Activated naive CD4-positive, alpha-beta T cell treated with anti-CD3 and anti-CD28 coated beads, Interleukin-2, amount 10 ng/mL, durations not matched to agents 7 days and 5 days (primary cell): ENCODE measurements around the gene OR4C15.

Experiments
- CTCF ChIA-PET: fragments of 350-600 bp; sonication (Branson Sonifier 250); formaldehyde crosslinking; loops from one replicate; lab custom pipeline; 2021; ENCODE audit warnings: antibody characterized with exemption; lab: Charles Lee
- DNase-seq: peaks from one replicate; pipeline ENCODE4 v3.0.0-alpha.2; 2020
- H3K27ac Mint-ChIP-seq: one replicate; pipeline ENCODE4 v1.8.0; 2021; ENCODE audit warnings: mild to moderate bottlenecking, moderate library complexity, mixed read lengths
- H3K27me3 Mint-ChIP-seq: one replicate; pipeline ENCODE4 v1.8.0; 2021; ENCODE audit warnings: mild to moderate bottlenecking, mixed read lengths
- H3K36me3 Mint-ChIP-seq: one replicate; pipeline ENCODE4 v1.8.0; 2021; ENCODE audit warnings: mixed read lengths
- H3K4me1 Mint-ChIP-seq: one replicate; pipeline ENCODE4 v1.8.0; 2021; ENCODE audit warnings: mixed read lengths
- H3K4me3 Mint-ChIP-seq: one replicate; pipeline ENCODE4 v1.8.0; 2021; ENCODE audit warnings: mild to moderate bottlenecking, moderate library complexity, mixed read lengths
- H3K9me3 Mint-ChIP-seq: one replicate; pipeline ENCODE4 v1.8.0; 2021; ENCODE audit warnings: mixed read lengths

Gene OR4C15

DNA sequence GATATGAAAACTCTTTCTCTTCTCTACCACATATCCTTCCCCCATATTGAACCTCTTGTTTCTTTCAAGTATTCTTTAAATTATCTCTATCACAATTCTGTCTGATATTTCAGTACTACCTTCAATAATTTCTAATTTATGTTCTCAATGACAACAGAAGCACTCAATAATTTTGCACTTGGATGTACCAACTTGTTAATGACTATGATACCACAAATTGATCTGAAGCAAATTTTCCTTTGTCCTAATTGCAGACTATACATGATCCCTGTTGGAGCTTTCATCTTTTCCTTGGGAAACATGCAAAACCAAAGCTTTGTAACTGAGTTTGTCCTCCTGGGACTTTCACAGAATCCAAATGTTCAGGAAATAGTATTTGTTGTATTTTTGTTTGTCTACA lies at the start of gene OR4C15:
Gene OR4C15, plus strand, starts transcription at position 301 of the 400 bp plus-strand sequence. Its CDS starts 0 bp downstream, at position 301.
- H3K9me3 Mint-ChIP-seq = peaks cover 30% of the 10 kb centered on the region
- CTCF ChIA-PET = no interaction called here
- DNase-seq = no peak
- no peak within 1 kb of the TSS for H3K4me3 Mint-ChIP-seq
- no peak within 1 kb of the TSS for H3K27ac Mint-ChIP-seq
- no peaks in the 10 kb centered on the region for H3K27me3 Mint-ChIP-seq
- no peaks in the 10 kb centered on the region for H3K4me1 Mint-ChIP-seq
- H3K36me3 Mint-ChIP-seq = no peaks in the 10 kb centered on the region

DNA sequence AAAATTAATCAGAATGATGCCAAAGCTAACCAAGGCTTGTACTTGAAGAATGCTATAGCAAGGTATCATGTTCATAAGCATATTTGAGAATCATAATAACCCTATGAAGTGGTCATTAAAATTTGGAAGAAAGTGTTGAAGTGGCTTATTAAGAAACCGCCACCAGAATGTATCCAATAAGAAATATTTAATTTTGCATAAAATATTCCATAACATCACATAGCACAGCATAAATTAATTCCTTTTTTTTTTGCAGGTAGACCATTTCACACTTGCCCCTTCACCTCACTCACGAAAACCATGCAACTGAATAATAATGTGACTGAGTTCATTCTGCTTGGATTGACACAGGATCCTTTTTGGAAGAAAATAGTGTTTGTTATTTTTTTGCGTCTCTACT lies 17.6 kb downstream of the OR4C15 start, which contains the start of gene OR4C16:
Gene OR4C16, plus strand, starts transcription at position 301 of the 400 bp plus-strand sequence. Its CDS starts 0 bp downstream, at position 301.
- H3K36me3 Mint-ChIP-seq = no peaks in the 10 kb centered on the region
- no peak for DNase-seq
- no peaks in the 10 kb centered on the region for H3K27me3 Mint-ChIP-seq
- H3K27ac Mint-ChIP-seq = no peak within 1 kb of the TSS
- H3K9me3 Mint-ChIP-seq = peaks cover 29% of the 10 kb centered on the region
- CTCF ChIA-PET = no interaction called here
- no peaks in the 10 kb centered on the region for H3K4me1 Mint-ChIP-seq
- H3K4me3 Mint-ChIP-seq = no peak within 1 kb of the TSS

DNA sequence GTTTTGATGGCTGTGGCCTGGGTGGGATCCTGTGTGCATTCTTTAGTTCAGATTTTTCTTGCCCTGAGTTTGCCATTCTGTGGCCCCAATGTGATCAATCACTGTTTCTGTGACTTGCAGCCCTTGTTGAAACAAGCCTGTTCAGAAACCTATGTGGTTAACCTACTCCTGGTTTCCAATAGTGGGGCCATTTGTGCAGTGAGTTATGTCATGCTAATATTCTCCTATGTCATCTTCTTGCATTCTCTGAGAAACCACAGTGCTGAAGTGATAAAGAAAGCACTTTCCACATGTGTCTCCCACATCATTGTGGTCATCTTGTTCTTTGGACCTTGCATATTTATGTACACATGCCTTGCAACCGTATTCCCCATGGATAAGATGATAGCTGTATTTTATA lies 18.3 kb downstream of the OR4C15 start:
- H3K27ac Mint-ChIP-seq = no peak overlapping the region
- no peaks in the 10 kb centered on the region for H3K36me3 Mint-ChIP-seq
- DNase-seq = no peak
- peaks cover 36% of the 10 kb centered on the region for H3K9me3 Mint-ChIP-seq
- H3K4me3 Mint-ChIP-seq = no peak overlapping the region
- H3K27me3 Mint-ChIP-seq = no peaks in the 10 kb centered on the region
- CTCF ChIA-PET = no interaction called here
- no peaks in the 10 kb centered on the region for H3K4me1 Mint-ChIP-seq
